T-helper 2 cell treated with Interferon-gamma antibody and Interleukin-4, amounts not matched to agents 5 μg/mL and 100 μg/mL, for 36 hours (primary cell): ENCODE data around the gene SH3PXD2B.
A peak's percentile ranks its signal among the peaks of the same experiment; 100 is the strongest.

ENCODE experiments used
- DNase-seq: peaks from one replicate; pipeline ENCODE4 v3.0.0; 2021; ENCODE audit warnings: low spot score
- H3K27ac Mint-ChIP-seq: one replicate; pipeline ENCODE4 v1.8.0; 2021; ENCODE audit warnings: mild to moderate bottlenecking, mixed read lengths
- H3K27me3 Mint-ChIP-seq: one replicate; pipeline ENCODE4 v1.8.0; 2021; ENCODE audit warnings: low read depth, mixed read lengths
- H3K36me3 Mint-ChIP-seq: one replicate; pipeline ENCODE4 v1.8.0; 2021; ENCODE audit warnings: low read depth, mixed read lengths
- H3K4me1 Mint-ChIP-seq: one replicate; pipeline ENCODE4 v1.8.0; 2021; ENCODE audit warnings: low read depth, mixed read lengths
- H3K4me3 Mint-ChIP-seq: one replicate; pipeline ENCODE4 v1.8.0; 2022; ENCODE audit warnings: mild to moderate bottlenecking, moderate library complexity, mixed read lengths
- H3K9me3 Mint-ChIP-seq: one replicate; pipeline ENCODE4 v1.8.0; 2021; ENCODE audit warnings: mixed read lengths

SH3PXD2B gene

GRCh38 chr5:172454358-172455086 is at the start of gene SH3PXD2B:
Gene SH3PXD2B (minus strand): TSS chr5:172454525. CDS start chr5:172454352, 173 bp downstream.
- H3K27ac Mint-ChIP-seq, result no peak within 1 kb of the TSS
- H3K27me3 Mint-ChIP-seq, result peaks cover 49% of the 10 kb centered on the region
- peaks cover 3% of the 10 kb centered on the region for H3K4me1 Mint-ChIP-seq
- H3K4me3 Mint-ChIP-seq, result peak within 1 kb of the TSS; percentile 81
- peak; percentile 19 for DNase-seq
- no peaks in the 10 kb centered on the region for H3K9me3 Mint-ChIP-seq
- H3K36me3 Mint-ChIP-seq, result no peaks in the 10 kb centered on the region

DNA sequence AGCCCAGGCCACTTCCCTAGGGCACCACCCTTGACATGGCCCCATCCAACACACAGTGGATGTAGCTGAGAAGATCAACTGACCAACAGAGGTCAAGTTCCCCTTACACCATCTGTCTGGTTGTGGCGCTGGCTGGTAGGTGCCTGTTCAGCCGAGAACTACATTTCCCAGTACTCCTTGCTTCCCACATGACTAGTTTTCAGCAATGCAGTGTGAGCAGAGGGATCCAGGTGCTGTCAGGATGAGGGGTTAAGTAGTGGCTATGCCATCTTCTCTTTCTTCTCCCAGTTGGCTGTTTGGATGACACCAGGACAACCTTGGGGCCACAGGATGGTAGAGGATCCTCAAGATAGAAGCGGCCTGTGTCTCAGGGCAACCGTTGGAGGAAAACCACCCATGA is 48.6 kb upstream of the SH3PXD2B start:
- Mint-ChIP-seq H3K27me3 (no peaks in the 10 kb centered on the region), H3K27ac (no peak overlapping the region), H3K9me3 (no peaks in the 10 kb centered on the region), H3K36me3 (no peaks in the 10 kb centered on the region), H3K4me3 (no peak overlapping the region), H3K4me1 (no peaks in the 10 kb centered on the region)
- no peak for DNase-seq

GRCh38 chr5:172502410-172502809 is 48.1 kb upstream of the SH3PXD2B start:
- no peaks in the 10 kb centered on the region for H3K27me3 Mint-ChIP-seq
- H3K4me1 Mint-ChIP-seq, result no peaks in the 10 kb centered on the region
- no peaks in the 10 kb centered on the region for H3K9me3 Mint-ChIP-seq
- no peak for DNase-seq
- no peak overlapping the region for H3K27ac Mint-ChIP-seq
- H3K4me3 Mint-ChIP-seq, result no peak overlapping the region
- no peaks in the 10 kb centered on the region for H3K36me3 Mint-ChIP-seq

DNA sequence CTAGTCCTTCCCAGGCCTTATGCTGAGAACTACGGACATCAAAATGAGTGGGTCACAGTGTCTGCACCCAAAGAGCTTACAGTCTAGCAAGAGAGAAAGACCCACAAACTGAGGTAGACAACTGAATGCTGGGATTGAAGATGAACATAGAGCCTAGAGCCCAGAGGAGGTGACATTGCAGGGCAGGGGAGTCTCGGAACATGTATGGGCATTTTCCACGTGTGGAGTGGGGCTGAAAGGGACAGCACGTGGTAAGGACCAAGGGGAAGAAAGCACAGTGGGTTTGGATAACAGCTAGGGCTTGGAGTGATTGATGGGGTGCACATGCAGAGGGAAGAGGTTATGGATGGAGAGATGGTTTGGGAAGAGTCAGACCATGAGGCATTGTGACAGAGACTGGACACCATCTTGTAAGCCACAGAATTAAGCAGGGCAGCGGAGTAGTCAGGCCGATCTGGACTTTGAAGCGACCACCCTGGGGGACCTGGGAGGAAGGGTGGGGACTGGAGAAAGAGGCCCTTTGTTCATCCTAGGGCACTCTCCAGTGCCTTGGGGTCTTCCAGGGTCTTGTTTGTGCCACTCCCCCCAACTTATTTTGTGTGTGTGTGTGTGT is 47.5 kb upstream of the SH3PXD2B start:
- Mint-ChIP-seq H3K27ac (no peak overlapping the region), H3K36me3 (no peaks in the 10 kb centered on the region), H3K4me1 (no peaks in the 10 kb centered on the region), H3K9me3 (no peaks in the 10 kb centered on the region), H3K27me3 (no peaks in the 10 kb centered on the region), H3K4me3 (no peak overlapping the region)
- DNase-seq, result no peak

- Mint-ChIP-seq H3K4me3 (no peak overlapping the region), H3K27me3 (peaks cover 1% of the 10 kb centered on the region), H3K27ac (no peak overlapping the region), H3K9me3 (no peaks in the 10 kb centered on the region), H3K4me1 (no peaks in the 10 kb centered on the region), H3K36me3 (no peaks in the 10 kb centered on the region)
- no peak for DNase-seq
These were observed 45.0 kb upstream of the SH3PXD2B start for GRCh38 chr5:172499287-172499686.

- peaks cover 1% of the 10 kb centered on the region for H3K27me3 Mint-ChIP-seq
- H3K4me3 Mint-ChIP-seq, result no peak overlapping the region
- no peaks in the 10 kb centered on the region for H3K9me3 Mint-ChIP-seq
- H3K36me3 Mint-ChIP-seq, result no peaks in the 10 kb centered on the region
- no peaks in the 10 kb centered on the region for H3K4me1 Mint-ChIP-seq
- no peak for DNase-seq
- no peak overlapping the region for H3K27ac Mint-ChIP-seq
These were observed 44.3 kb upstream of the SH3PXD2B start for GRCh38 chr5:172498431-172499129.

DNA sequence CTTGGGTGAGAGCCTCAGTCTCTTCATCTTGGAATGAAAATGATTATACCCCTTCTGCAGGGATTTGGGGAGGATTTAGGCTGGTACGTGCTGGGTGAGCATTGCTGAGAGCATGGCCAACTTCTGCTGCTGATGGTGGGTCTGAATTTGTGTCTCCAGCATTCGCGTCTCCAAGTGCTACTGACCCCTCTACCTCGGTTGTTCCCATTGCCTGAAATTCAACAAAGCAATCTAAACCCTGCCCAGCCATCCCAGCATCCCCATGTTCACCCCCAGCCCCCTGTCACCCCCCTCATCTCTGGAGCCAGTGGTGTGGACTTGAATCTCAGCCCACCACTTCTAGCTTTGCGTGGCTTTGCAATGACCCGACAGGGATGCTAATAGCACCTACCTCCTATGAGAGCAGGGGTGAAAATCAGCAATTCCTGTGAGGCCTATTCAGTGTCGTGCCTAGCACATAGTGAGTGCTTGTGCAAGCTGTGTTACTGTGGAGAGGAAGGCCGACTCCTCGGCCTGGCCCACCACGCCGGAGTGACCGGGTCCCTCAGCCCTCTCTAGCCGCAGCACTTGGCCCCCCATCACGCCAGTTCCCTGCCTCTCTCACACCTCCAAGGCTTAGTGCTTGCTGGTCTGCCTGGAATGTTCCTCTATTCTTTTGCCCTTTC is 43.4 kb upstream of the SH3PXD2B start:
- H3K9me3 Mint-ChIP-seq, result no peaks in the 10 kb centered on the region
- H3K4me1 Mint-ChIP-seq, result no peaks in the 10 kb centered on the region
- no peak overlapping the region for H3K27ac Mint-ChIP-seq
- H3K27me3 Mint-ChIP-seq, result peaks cover 1% of the 10 kb centered on the region
- H3K4me3 Mint-ChIP-seq, result no peak overlapping the region
- H3K36me3 Mint-ChIP-seq, result no peaks in the 10 kb centered on the region
- no peak for DNase-seq

DNA sequence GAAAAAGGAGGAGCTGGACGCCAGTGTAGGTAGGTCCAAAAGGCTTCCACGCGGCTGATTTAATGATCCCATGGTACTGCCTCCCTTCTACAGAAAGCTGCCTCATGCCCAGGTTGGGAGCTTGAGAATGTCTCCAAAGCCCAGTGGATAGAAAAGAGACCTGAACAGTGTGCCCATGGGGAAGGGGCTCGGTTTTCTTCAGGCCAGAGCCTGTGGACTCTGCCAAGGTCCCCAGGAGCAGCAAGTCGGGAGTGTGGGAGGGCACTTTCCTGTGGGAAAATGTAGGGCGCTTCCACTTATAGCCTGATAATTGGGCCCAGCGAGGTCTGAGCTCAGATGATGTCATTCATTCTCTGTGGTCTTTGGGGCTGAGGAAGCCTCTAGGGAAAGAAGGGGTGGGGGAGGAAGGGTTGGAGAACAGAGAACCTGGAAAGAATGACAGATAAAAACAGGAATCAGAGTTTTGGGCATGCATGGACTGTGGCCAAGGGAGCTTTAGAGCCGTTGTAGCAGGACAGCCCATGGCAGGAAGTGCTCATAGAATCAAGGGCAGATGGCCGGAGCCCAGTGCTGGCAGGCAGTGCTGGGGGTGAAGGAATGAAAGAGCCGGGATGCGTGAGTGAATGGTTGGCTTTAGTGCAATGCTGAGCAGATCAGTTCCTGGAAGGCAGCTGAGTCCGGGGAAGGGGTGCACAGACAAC is 42.5 kb upstream of the SH3PXD2B start:
- no peaks in the 10 kb centered on the region for H3K4me1 Mint-ChIP-seq
- DNase-seq, result no peak
- no peak overlapping the region for H3K4me3 Mint-ChIP-seq
- H3K36me3 Mint-ChIP-seq, result no peaks in the 10 kb centered on the region
- H3K9me3 Mint-ChIP-seq, result no peaks in the 10 kb centered on the region
- peaks cover 1% of the 10 kb centered on the region for H3K27me3 Mint-ChIP-seq
- H3K27ac Mint-ChIP-seq, result no peak overlapping the region

DNA sequence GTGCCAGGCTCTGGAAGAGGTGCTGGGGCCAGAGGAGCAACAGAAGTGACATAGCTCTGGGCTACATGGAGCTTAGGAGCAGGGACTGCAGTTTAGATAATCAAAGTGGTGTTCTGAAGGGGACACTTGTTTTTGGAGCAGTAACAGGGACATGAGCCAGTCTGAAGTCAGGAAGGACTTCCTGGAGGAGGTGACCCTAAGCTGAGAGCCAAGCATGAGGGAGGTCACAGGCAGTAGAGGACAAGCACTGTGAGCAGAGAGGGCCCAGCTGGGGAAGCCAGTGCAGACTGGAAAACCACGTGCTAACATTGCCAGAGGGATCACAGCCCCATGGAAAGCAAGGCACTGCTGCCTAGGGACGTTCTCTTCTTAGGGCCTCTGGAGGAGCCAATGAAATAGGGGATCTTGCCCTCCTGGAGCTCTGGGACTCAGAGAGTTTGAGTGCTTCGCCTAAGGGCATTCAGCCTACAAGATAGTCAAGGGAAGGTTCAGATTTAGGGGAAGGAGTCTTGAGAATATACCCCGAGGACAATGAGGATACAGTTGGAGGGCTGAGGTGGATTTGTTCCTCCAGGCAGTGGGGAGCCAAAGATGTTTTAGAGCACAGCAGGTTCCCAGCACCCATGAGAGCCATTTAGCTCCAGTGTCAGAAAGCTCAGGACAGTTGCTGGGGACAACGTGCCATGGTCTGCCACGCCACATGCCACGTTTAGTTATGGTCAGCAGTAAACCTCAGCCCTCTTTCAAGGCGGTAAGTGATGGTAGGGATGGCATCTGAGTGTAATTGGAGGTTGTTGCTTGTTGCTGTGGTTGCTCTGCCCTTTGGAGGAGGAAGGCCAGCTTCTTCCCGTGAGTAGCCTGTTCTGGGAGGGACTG is 40.5 kb upstream of the SH3PXD2B start:
- DNase-seq, result no peak
- H3K27ac Mint-ChIP-seq, result no peak overlapping the region
- no peaks in the 10 kb centered on the region for H3K9me3 Mint-ChIP-seq
- H3K36me3 Mint-ChIP-seq, result no peaks in the 10 kb centered on the region
- no peaks in the 10 kb centered on the region for H3K4me1 Mint-ChIP-seq
- H3K27me3 Mint-ChIP-seq, result peaks cover 1% of the 10 kb centered on the region
- no peak overlapping the region for H3K4me3 Mint-ChIP-seq

DNA sequence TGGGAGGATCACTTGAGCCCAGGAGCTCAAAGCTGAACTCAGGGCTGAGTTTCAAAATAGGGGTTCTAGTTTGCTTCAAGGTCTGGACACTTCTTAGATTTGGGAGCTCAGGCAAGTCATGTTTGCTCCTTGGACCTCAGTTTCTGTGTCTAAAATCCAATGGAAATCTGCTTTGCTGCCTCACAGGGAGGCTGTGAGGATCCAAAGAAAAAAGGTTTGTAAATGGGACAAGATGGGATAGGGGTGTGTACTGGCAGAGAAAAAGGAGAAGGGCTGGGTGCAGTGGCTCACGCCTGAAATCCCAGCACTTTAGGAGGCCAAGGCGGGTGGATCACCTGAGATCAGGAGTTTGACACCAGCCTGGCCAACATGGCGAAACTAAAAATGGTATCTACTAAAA is 39.6 kb upstream of the SH3PXD2B start:
- H3K36me3 Mint-ChIP-seq, result no peaks in the 10 kb centered on the region
- H3K27me3 Mint-ChIP-seq, result peaks cover 1% of the 10 kb centered on the region
- H3K9me3 Mint-ChIP-seq, result no peaks in the 10 kb centered on the region

GRCh38 chr5:172493461-172493860 is 39.1 kb upstream of the SH3PXD2B start:
- Mint-ChIP-seq H3K9me3 (no peaks in the 10 kb centered on the region), H3K36me3 (no peaks in the 10 kb centered on the region), H3K27me3 (peaks cover 1% of the 10 kb centered on the region), H3K4me1 (no peaks in the 10 kb centered on the region), H3K4me3 (no peak overlapping the region), H3K27ac (no peak overlapping the region)
- DNase-seq, result no peak

More for the DNA sequence above, 39.6 kb upstream of the SH3PXD2B start:
- no peak overlapping the region for H3K4me3 Mint-ChIP-seq
- no peak overlapping the region for H3K27ac Mint-ChIP-seq
- DNase-seq, result no peak
- H3K4me1 Mint-ChIP-seq, result no peaks in the 10 kb centered on the region

GRCh38 chr5:172493002-172493401 is 38.7 kb upstream of the SH3PXD2B start:
- H3K9me3 Mint-ChIP-seq, result no peaks in the 10 kb centered on the region
- no peak overlapping the region for H3K27ac Mint-ChIP-seq
- H3K27me3 Mint-ChIP-seq, result peaks cover 1% of the 10 kb centered on the region
- no peaks in the 10 kb centered on the region for H3K36me3 Mint-ChIP-seq
- no peaks in the 10 kb centered on the region for H3K4me1 Mint-ChIP-seq
- H3K4me3 Mint-ChIP-seq, result no peak overlapping the region
- DNase-seq, result no peak
